ENCODE measurements around the gene LSM4. TPM values are rescaled to one million over a fixed set of nuclear protein-coding genes. Genes with fewer than 3 reads are reported as not detected.

LSM4 gene
- total RNA-seq, 2 experiments from 2014 or later, result 40.2 to 47.4 TPM

DNA sequence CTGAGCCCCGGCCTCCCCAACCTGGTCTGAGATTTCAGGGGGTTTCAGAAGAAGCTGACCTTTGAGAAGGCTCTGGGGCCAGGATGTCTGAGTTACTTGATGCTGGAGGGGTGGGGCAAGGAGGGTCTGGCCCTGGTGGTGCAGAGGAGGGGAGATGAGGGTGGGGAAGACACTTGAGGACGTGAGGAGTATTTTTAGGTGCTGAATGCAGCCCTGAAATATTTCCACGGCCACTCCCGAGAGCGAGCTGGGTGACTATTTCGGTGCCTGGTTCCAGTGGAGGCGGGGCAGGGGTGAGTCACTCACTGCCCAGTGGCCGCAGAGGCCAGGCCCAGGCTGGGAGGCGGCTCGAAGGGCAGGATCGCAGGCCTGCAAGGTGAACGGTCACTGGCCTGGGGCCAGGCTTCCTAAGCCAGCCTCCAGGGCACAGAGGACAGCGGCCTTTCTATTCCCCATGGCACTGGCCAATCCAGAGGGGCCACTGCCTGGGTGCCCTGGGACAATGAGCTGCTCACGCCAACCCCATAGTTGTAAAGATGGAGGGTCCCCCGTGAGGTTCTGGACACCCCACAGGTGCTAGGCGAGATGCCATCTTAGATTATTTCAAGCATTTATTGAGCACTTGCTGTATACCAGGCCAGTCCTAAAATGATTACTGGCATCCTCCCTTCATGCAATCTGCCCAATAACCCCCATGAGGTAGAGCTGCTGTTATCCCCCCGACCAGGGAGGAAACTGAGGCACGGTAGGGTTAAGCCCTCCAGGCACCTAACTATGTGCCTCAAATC lies 21.8 kb downstream of the LSM4 start:
- Histone ChIP-seq H3K4me3 (ENCODE audit: low read length) (no peak overlapping the region), H3K9me3 (ENCODE audit: control insufficient read depth in 1 of 2, insufficient read depth in 1 of 2, low read length in 2 of 2) (no peaks in the 10 kb centered on the region), H3K4me1 (ENCODE audit: insufficient read depth, low read length) (peaks cover 53% of the 10 kb centered on the region), H3K36me3 (ENCODE audit: insufficient read depth, low read length) (peaks cover under 1% of the 10 kb centered on the region), H3K27me3 (ENCODE audit: control insufficient read depth in 1 of 2, insufficient read depth in 2 of 2, low read length in 2 of 2) (no peaks in the 10 kb centered on the region), H3K27ac (ENCODE audit: low read depth in 1 of 2, low read length in 2 of 2) (peak overlapping the region; percentile 25 to 31)
- POLR2A ChIA-PET, result interaction anchor here (4.9 to 7.8 kb wide), 2 partner anchors 8 to 21 kb away, joined by 71 to 465 read pairs; partner anchors contain the start of gene JUND
- Mint-ChIP-seq H3K27ac (peak overlapping the region; percentile 68), H3K4me3 (no peak overlapping the region), H3K27me3 (no peaks in the 10 kb centered on the region), H3K36me3 (ENCODE audit: low read depth) (peaks cover 14% of the 10 kb centered on the region), H3K4me1 (ENCODE audit: low read depth) (peaks cover 32% of the 10 kb centered on the region), H3K9me3 (no peaks in the 10 kb centered on the region)
- CTCF ChIA-PET, result interaction anchor here (0.9 to 5.6 kb wide), 2 partner anchors 21 kb away, joined by 3 to 78 read pairs; partner anchors contain the start of gene JUND
- ATAC-seq (ENCODE audit: poor library complexity) (no peak), DNase-seq (peak in 1 of 14 experiments; percentile 49)
- intact Hi-C loops (cut with DNase I, micrococcal nuclease), result no loop called here
- TF ChIP-seq, protein P1, sequence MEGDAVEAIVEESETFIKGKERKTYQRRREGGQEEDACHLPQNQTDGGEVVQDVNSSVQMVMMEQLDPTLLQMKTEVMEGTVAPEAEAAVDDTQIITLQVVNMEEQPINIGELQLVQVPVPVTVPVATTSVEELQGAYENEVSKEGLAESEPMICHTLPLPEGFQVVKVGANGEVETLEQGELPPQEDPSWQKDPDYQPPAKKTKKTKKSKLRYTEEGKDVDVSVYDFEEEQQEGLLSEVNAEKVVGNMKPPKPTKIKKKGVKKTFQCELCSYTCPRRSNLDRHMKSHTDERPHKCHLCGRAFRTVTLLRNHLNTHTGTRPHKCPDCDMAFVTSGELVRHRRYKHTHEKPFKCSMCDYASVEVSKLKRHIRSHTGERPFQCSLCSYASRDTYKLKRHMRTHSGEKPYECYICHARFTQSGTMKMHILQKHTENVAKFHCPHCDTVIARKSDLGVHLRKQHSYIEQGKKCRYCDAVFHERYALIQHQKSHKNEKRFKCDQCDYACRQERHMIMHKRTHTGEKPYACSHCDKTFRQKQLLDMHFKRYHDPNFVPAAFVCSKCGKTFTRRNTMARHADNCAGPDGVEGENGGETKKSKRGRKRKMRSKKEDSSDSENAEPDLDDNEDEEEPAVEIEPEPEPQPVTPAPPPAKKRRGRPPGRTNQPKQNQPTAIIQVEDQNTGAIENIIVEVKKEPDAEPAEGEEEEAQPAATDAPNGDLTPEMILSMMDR (IDR thresholded peaks at IDR 0.05), result no peak

GRCh38 chr19:18299654-18300053 lies 23.2 kb downstream of the LSM4 start:
- H3K4me1 Mint-ChIP-seq (ENCODE audit: low read depth), result peaks cover 27% of the 10 kb centered on the region
- H3K36me3 Mint-ChIP-seq (ENCODE audit: low read depth), result peaks cover 7% of the 10 kb centered on the region
- H3K9me3 Mint-ChIP-seq, result no peaks in the 10 kb centered on the region
- no peaks in the 10 kb centered on the region for H3K27me3 Mint-ChIP-seq
- ATAC-seq (ENCODE audit: poor library complexity) (no peak), DNase-seq (no peak)
- intact Hi-C loops (cut with DNase I, micrococcal nuclease), result no loop called here
- H3K4me1 ChIP-seq (ENCODE audit: insufficient read depth, low read length), result peaks cover 46% of the 10 kb centered on the region
- no peak overlapping the region for H3K27ac ChIP-seq (ENCODE audit: low read depth in 1 of 2, low read length in 2 of 2)
- H3K9me3 ChIP-seq (ENCODE audit: control insufficient read depth in 1 of 2, insufficient read depth in 1 of 2, low read length in 2 of 2), result no peaks in the 10 kb centered on the region
- no peak overlapping the region for H3K4me3 ChIP-seq (ENCODE audit: low read length)
- H3K4me3 Mint-ChIP-seq, result no peak overlapping the region
- TF ChIP-seq, protein P1 (IDR thresholded peaks at IDR 0.05), result no peak
- POLR2A ChIA-PET, result interaction anchor here (7.8 kb wide), 1 partner anchor 20 kb away, joined by 465 read pairs; the partner anchor contains the start of gene JUND
- no peak overlapping the region for H3K27ac Mint-ChIP-seq
- no peaks in the 10 kb centered on the region for H3K27me3 ChIP-seq (ENCODE audit: control insufficient read depth in 1 of 2, insufficient read depth in 2 of 2, low read length in 2 of 2)
- CTCF ChIA-PET, result interaction anchor here (0.9 kb wide), 1 partner anchor 29 kb away, joined by 4 read pairs; no protein-coding TSS in a partner anchor
- H3K36me3 ChIP-seq (ENCODE audit: insufficient read depth, low read length), result no peaks in the 10 kb centered on the region

GRCh38 chr19:18298601-18299000 lies 24.3 kb downstream of the LSM4 start:
- Histone ChIP-seq H3K27ac (ENCODE audit: low read depth in 1 of 2, low read length in 2 of 2) (no peak overlapping the region), H3K4me3 (ENCODE audit: low read length) (no peak overlapping the region), H3K27me3 (ENCODE audit: control insufficient read depth in 1 of 2, insufficient read depth in 2 of 2, low read length in 2 of 2) (no peaks in the 10 kb centered on the region), H3K36me3 (ENCODE audit: insufficient read depth, low read length) (no peaks in the 10 kb centered on the region), H3K4me1 (ENCODE audit: insufficient read depth, low read length) (peaks cover 50% of the 10 kb centered on the region), H3K9me3 (ENCODE audit: control insufficient read depth in 1 of 2, insufficient read depth in 1 of 2, low read length in 2 of 2) (no peaks in the 10 kb centered on the region)
- H3K4me1 Mint-ChIP-seq (ENCODE audit: low read depth), result peaks cover 27% of the 10 kb centered on the region
- ATAC-seq (ENCODE audit: poor library complexity) (no peak), DNase-seq (no peak)
- CTCF ChIA-PET, result interaction anchor here (0.9 kb wide), 1 partner anchor 30 kb away, joined by 4 read pairs; no protein-coding TSS in a partner anchor
- H3K9me3 Mint-ChIP-seq, result no peaks in the 10 kb centered on the region
- H3K36me3 Mint-ChIP-seq (ENCODE audit: low read depth), result no peaks in the 10 kb centered on the region
- POLR2A ChIA-PET, result interaction anchor here (7.8 kb wide), 1 partner anchor 18 kb away, joined by 465 read pairs; the partner anchor contains the start of gene JUND
- H3K27ac Mint-ChIP-seq, result no peak overlapping the region
- intact Hi-C loops (cut with DNase I, micrococcal nuclease), result no loop called here
- no peak overlapping the region for H3K4me3 Mint-ChIP-seq
- TF ChIP-seq, protein P1 (IDR thresholded peaks at IDR 0.05), result no peak
- no peaks in the 10 kb centered on the region for H3K27me3 Mint-ChIP-seq

Data from CD4-positive, alpha-beta T cell (primary cell).